ENCODE measurements around the gene BCL2L1.

BCL2L1 gene

DNA sequence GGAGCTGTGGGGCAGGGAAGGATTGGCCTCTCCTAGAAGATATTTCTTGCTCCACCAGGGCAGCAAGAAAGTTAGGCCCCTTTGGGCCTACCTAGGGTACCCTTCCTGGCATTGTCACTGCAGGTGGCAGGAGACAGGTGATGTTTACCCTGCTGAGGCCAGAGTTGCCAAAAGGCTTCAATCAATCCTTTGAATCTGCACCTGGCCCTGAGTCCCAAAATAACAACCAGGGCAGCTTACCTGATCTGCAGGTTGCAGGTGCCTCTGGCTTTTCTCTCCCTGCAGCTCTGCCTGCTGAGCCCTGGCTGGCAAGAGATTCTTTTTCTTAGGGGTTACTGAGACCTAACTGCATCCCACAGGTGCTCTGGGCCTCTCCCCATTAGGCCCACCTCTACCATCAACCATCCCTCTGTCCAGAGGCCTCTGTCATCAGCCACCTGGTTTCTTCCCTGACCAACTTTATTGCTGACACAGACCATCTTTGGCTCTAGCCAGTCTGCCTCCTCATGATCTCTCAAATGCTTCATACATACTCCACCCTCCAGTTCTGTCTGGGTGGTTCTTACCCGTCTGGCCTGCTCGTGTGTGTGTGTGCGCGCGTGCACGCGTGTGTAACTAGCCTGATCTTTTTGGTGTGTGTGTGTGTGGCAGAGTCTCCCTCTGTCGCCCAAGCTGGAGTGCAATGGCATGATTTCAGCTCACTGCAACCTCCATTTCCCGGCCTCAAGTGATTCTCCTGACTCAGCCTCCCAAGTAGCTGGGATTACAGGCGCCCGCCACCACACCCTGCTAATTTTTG is 13.7 kb downstream of the BCL2L1 start:
- DNase-seq: peak; percentile 96

DNA sequence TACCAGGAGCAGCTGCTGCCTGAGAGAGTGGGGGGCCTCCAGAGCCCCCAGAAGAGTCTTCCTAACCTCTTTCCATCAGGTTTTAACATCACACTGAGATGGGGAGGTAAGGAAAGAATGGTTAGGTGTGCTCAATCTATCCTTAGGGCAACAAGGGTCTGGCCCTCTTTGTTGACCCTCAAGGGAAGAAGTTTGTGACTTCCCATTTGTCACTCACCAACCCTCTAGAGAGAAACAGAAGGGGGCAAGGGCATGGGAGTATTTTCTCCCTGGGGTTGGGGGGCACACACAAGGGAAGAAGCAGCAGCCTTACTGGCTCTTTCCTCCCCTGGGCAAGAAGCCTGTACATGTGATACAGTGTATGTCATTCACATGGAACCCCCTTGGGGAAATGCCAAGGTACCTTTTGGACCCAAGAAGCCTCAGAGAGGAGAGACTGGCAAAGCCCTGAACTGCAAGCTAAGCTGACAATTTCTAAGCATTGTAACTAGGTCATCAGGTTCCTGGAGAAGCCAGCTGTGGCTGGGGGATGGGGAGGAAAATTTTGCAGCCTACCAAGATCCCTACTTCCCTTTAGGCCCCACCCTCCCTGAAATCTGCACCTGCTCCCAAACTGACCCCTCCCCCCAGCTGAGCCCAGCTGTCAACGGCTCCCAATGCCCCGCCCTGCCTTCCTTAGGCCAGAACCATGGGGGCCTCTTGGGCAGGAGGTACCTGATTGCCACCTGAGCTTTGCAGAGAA is 14.5 kb downstream of the BCL2L1 start:
- DNase-seq: peak; percentile 96

DNA sequence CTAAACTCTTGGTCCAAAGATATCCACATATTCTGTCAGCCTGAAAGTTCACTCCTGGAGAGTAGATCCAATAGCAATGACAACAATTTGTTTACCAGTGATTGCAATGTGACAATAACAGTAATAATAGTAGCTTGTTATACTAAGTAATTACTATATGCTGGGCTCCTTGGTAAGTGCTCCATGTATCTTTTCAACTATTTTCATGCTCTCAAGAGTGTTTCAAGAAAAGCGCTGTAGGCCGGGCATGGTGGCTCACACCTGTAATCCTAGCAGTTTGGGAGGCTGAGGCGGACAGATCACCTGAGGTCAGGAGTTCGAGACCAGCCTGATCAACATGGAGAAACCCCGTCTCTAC is 15.4 kb downstream of the BCL2L1 start:
- no peak for DNase-seq

DNA sequence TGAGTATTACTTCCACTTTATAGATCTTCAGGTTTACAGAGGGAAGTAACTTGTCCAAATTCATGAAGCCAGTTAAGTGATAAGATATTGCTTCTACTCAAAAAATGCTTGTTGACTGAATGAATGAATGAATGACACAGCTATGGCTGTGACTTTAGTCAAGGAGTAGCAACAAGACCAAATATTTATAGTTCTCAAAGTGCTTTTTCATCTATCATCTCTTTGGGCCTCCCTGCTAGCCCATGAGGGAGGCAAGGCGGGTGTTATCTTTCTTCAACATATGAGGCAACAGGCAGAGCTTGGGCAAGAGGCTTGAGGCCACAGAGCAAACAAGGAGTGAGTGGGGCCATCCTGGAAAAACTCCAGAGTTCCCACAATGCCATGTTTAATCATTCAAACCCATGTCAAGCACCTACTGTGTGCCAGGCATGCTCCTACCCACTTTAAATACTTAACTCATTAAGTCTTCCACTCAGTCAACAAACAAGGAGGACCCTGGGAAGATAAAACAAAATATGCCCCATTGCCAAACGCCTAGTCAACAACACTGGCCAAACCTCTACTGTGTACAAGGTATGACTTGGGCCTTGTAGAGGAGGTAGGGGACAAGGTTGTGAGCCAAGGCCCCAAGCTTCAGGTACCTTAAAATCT is 15.9 kb downstream of the BCL2L1 start:
- DNase-seq: no peak

DNA sequence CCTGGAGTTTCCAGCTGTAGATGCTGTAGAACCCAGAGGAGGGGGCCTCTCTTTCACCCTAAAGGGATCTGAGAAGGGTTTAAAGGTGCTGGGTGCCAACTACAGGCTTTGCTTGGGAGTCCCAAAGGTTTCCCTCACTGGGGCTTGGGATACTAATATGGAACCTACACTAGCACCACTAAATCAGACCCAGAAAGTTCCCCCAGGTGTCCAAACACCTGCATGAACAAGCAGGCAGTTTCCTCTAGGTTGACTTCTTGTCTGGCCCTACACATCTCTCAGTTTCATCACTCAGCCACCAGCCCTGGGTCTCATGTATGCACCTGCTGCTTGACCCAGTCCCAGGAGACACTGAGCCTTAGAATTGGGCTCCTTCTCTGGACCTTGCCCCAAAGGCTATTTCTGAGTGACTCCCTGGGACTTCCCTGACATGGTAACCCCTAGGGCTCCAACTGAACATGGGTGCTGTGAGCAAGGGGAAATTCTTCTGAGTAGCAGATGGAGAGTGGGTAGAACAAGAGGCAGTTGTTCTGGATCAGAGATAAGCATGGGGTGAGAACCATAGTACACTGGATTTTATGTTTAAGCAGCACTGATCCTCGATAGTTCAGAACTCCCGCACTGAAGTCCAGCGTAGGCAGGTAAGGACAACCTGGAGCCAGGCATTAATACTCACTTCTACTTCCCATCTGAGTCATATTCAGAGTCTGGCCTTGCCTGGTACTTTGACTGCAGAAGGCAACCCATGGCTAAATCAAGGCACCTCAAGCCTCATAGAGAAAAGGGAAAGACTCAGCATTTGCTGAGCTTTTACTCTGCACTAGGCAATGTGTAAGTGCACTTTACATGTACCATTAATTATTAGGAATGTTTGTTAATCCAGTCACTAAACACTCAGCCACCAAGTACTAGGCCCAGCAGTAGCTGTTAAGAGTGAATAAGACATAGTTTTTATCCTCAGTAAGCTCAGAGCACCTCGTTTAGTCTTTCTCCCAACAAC is 16.8 kb downstream of the BCL2L1 start:
- no peak for DNase-seq

DNA sequence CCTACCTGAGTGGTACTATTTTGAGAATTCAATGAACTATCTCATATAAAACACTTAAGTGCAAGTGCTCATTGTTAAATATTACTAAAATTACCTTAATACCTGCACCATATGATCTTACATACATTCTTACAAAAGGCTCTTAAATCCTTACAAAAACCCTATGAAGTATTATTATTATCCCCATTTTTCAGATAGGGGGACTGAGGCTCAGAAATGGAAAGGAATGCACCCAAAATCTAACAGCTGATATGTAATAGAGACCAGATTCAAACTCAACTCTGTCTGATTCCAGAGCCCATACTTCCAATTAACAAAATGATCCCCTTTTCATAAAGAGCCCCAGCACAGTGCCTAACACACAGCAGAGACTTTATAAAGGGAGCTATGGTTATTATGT is 17.5 kb downstream of the BCL2L1 start:
- DNase-seq: no peak

DNA sequence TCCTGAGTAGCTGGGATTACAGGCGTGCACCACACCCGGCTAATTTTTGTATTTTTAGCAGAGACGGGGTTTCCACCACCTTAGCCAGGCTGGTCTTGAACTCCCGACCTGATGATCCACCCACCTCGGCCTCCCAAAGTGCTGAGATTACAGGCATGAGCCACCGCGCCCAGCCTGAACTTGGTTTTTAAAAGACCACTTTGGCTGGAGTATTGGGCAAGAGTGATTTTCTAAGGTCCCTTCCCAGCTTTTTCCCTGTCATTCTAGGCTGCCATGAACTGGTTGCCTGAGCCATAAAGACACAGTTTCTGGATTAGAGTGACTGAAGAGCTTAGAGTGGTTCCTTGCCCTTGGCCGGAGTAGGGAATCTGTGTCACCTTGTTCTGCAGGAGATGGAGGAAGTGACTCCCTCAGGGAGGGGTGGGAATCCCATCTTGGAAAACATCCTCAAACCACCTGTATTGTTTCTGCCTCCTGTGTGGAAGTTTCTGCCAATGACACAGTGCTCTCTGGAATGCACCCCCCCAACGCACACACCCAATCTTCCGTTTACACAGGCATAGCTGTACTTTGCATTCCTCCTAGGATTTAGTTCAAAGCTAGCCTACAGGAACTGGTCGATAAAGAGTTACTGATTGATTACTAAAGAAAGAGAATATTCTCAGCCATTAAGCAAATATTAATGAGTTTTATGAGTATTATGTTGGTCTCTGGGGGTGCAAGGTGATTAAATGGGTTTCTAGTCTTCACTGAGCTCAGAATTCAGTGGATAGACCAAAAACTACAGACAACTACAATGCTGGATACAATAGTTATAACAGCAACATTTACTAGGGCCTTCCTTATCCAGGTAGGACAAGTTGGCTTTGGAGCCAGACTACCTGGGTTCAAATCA is 18.2 kb downstream of the BCL2L1 start:
- DNase-seq: no peak

DNA sequence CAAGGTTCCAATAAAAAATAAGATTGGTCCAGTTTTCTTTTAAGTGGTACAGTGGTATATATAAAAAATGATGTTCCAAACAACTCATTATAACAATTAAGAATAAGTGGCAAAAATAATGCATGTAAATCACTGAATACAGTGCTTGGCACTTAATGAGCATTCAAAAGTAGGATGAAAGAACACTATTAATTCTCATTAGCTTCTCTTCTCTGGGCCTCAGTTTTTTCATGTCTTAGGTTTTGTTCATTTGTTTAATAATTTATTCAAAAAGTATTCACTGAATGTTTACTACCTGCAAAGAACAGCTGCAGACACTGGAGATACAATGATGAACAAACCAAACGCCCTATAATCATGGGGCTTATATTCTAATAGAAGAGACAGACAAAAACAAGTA is 21.1 kb downstream of the BCL2L1 start:
- DNase-seq: no peak

DNA sequence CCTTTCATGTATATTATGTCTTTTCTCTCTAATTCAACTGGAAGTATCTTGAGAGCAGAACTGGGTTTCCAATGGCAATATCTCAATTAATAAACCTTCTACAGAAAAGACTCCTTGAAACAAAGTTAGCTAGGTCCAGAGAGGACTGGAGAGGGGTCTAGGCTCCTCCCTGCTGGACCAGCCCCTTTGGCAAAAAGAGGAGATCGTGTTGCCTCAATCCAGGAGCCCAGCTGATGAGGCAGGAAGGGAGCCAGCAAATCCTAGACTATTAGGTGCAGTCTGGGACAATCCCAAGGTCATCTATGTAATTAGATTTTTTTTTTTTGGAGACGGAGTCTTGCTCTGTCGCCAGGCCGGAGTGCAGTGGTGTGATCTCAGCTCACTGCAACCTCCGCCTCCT is 21.9 kb downstream of the BCL2L1 start:
- no peak for DNase-seq

DNA sequence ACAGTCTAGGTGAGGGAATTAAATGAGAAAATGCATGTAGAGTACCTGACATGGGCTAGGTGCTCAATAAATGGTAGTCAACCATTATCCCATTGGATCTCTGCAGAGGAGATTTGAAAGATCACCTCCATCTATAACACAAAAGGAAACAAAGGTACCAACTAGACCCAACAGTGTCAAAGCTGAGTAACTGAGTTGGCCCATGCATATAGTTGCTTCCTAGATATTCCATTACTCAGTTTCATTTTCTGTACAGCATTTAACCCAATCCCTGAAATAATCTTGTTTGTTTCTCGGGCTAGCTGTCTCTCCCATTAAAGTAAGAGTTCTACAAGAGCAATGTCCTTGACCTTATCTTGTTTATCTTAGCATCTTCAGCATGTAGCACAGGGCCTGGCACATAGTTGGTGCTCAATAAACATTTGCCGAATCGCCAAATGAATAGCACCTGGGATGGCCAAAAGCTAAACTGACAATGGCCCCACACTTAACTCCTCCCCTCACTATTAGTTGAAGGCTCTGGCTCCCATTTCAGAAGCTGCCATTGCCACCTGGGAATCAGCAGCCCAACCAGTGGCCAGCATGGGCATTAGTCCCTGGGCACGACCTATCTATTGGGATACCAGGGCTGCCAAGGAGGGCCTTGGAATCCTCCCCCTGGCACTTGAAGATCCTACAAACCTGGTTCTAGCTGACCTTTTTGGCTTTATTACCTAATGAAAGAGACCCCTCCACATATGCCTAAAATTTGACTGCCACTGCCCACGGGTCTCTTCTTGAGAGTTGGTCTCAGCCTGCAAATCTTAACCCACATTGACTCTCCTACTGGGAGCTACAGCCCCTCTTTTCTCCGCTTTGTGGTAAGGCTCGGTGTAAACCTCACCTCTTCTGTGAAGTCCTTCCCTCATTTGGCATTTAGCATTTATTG is 22.6 kb downstream of the BCL2L1 start:
- no peak for DNase-seq

DNA sequence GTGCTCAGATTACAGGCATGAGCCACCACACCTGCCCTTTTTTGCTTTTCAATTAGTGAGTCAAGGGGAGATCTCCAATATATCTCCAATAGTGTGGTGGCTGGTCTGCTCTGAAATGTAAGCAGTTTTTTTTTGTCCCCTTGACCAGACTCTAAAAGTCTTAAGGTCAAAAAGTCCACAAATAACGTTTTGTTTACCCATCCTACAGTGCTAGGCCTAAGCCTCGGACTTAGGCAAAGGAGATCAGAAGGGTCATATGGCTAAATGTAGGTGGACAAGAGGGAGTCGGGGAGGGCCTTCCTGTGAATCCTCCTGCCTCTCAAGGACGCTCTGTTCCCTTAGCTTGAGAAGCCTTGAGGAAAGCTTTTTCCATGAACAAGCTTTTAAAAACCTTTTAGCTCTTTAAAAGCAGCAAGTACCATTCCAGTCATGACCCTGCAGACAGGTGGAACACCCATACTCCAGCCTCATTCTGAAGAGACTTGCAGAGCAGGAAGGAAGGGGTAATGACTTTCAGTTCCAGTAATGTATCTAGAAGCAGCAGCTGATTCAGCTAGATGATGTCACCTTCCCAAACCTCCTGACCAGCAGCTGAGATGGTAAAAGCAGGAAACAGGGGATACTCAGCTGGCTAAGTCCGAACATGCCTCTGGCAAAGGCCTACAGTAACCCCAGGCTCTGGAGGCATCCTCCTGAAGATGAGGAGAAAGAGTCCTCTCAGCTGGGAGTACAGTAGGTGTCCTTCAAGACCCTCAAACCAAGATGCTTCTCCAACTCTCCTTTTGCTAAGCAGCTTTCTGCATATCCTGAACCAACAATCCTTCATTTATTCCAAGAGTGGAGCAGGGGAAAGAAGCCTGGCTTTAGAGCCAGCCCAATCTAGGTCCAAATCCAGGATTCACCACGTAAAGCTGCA is 23.6 kb downstream of the BCL2L1 start:
- DNase-seq: peak; percentile 54

DNA sequence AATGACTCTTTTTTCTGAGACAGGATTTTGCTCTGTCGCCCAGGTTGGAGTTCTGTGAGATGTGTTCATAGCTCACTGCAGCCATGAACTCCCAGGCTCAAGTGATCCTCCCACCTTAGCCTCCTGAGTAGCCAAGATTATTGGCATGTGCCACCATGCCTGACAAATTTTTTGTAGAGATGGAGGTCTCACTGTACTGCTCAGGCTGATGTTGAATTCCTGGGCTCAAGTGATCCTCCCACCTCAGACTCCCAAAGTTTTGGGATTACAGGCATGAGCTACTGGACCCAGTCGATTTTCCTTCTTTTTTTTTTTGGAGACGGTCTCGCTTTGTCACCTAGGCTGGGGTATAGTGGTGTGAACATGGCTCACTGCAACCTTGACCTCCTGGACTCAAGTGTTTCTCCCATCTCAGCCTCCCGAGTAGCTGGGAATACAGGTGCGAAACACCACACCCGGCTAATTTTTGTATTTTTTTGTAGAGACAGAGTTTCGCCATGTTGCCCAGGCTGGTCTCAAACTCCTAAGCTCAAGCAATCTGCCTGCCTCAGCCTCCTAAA is 24.3 kb downstream of the BCL2L1 start:
- DNase-seq: no peak

DNA sequence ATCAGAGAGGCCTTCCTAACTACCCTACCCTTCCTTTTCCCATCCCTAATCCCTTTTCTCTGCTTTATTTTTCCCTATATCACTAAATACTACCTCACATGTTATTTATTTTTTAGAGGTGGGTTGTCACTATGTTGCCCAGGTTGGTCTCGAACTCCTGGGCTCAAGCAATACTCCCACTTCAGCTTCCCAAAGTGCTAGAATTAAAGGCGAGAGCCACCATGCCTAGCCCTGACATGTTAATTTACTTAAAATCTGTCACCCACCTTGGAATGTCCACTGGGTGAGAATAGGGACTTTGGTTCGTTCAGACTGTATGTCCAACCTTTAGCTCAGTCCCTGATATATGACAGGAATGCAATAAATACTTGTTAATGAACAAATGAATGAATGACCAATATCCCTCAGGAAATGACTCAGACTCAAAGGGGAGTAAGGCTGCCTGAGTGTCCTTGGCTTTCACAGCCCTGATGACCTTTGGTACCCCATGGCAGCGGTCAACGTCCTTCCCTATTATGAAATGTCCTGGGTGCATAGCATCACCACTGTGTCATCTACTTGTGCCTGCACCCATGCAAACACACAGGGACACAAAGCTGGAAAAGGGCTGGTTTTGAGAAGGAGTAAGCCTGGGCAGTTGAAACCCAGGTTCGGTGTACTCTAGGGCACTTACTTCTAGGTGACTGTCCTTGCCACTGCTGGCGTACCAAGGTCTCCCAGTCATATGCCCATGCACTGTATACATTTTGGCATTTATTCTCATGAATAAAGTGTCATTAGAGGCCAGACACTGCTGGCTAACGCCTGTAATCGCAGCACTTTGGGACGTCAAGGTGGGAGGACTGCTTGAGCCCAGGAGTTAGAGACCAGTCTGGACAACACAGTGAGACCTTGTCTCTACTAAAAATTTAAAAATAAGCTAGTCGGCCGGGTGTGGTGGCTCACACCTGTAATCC is 26.5 kb downstream of the BCL2L1 start:
- no peak for DNase-seq

DNA sequence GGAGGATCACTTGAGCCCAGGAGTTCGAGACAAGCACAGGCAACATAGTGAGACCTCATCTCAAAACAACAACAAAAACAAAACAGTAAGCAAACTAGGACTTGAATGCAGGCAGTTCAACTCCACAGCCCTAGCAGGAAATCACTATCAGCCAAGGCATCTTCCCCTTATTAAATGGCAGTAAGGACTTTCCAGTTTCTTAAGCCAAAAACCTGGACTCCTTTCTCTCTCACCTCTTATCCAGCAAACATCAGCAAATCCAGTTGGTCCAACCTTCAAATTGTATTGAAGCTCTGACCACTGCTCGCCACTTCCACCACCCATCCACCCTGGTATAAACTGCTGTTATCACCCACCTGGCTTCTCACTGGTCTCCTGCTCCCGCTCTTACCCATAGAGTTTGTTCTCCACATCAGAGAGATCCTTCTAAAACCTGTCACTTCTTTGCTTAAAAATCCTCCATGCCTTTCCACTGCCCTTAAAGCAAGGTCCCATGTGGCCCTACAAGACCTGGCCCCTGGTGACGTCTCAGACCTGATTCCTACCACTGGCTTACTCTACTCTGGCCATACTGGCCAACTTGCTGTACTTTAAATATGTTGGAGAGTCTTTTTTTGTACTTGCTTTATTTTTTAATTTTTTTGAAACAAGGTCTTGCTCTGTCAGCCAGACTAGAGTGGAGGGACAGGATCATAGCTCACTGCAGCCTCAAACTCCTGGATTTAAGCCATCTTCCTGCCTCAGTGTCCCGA is 27.6 kb downstream of the BCL2L1 start:
- no peak for DNase-seq

DNA sequence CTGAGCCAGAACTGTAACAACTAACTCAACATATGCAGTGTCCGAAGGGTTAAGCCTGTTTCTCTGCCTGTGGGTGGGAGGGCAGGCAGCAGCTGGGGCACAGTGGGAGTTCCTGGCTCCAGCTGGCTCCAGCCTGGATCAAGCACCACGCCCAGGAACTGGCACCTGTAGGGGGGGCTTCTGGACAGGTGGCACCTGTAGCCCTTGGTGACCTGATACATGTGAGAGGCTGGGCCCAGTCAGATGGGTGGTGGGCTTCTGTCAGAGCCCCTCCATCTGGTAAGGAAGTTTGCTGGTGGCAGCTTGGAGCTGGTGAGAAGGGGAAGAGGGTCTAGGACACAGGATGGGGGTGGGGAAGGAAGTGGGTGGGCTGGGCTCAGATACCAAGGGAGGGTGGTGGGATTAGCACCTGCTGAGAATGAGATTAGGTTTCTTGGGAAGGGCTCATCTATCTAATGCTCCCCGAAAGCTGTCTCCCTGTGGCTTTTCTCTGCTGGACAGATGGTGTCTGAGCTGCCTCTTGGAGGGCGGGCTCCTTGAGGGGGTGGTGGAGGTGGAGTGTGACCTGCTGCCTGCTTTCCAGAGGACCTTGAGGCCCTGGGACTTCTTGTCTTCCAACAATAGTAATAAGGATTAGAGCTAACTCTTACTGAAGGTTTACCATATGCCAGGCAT is 28.5 kb downstream of the BCL2L1 start:
- peak; percentile 82 for DNase-seq

DNA sequence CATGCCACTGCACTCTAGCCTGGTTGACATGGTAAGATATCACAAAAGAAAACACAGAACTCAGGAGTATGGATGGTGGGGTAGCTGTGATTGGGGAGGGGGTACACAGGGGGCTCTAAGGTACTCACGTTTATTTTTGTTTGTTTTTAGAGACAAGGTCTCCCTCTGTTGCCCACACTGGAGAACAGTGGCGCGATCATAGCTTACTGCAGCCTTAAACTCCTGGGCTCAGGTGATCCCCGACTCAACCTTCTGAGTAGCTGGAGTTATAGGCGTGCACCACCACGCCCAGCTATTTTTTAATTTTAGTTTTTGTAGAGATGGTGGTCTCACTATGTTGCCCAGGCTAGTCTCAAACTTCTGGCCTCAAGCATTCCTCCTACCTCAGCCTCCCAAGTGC is 29.3 kb downstream of the BCL2L1 start:
- DNase-seq: no peak
